ENCODE results near the gene JAK3. TPM values are rescaled to one million over a fixed set of nuclear protein-coding genes. Genes with fewer than 3 reads are reported as not detected.

JAK3 gene
- total RNA-seq, 1 experiment from 2014 or later: 5.7 TPM

GRCh38 chr19:17869114-17869608 lies 21.4 kb upstream of the JAK3 start:
- Histone ChIP-seq H2AFZ (ENCODE audit: low read length) (no peak overlapping the region), H3K9me2 (replicated peaks; ENCODE audit: insufficient read depth, low read length) (no peaks in the 10 kb centered on the region), H3K9ac (ENCODE audit: low read length) (no peak overlapping the region), H3K27me3 (ENCODE audit: low read length) (no peaks in the 10 kb centered on the region), H3K4me1 (ENCODE audit: low read length) (peaks cover 3% of the 10 kb centered on the region; the same call in 1 of the 2 replicates), H3K9me3 (ENCODE audit: low read length) (no peaks in the 10 kb centered on the region), H3K4me2 (ENCODE audit: low read depth, low read length, poor library complexity, severe bottlenecking) (no peak overlapping the region), H3K36me3 (ENCODE audit: insufficient read depth, low read length) (peaks cover 4% of the 10 kb centered on the region; the same call in 1 of the 2 replicates), H3K79me2 (ENCODE audit: low read length) (no peaks in the 10 kb centered on the region), H3K27ac (ENCODE audit: low read length) (no peak overlapping the region), H4K20me1 (ENCODE audit: insufficient read depth, low read depth, low read length) (peaks cover 14% of the 10 kb centered on the region; the same call in 1 of the 2 replicates), H3K4me3 (ENCODE audit: low read length) (no peak overlapping the region)
- DNase-seq: no peak

DNA sequence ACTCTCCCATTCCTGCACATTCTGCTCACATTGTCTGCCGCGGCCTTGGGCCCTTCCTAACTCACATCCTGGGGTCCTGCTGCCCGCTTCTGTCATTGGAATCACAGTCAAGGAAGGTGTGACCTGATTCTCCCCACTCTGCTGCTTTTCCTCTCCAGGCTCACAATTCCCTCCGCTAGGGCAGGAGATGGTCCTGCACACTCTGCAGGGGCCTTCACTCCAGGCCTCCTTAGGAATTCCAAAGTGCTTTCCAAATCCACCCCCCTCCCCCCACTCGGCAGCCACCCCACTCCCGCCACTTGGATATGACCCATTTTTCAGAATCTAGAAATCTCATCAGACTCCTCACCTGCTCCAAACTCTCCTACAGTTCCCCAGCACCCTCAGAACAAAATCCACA lies 20.9 kb upstream of the JAK3 start:
- no peak overlapping the region for H2AFZ ChIP-seq (ENCODE audit: low read length)
- H3K4me3 ChIP-seq (ENCODE audit: low read length): no peak overlapping the region
- H3K9me3 ChIP-seq (ENCODE audit: low read length): no peaks in the 10 kb centered on the region
- no peaks in the 10 kb centered on the region for H3K79me2 ChIP-seq (ENCODE audit: low read length)
- no peak for DNase-seq
- H3K4me2 ChIP-seq (ENCODE audit: low read depth, low read length, poor library complexity, severe bottlenecking): no peak overlapping the region
- H3K9me2 ChIP-seq (replicated peaks; ENCODE audit: insufficient read depth, low read length): no peaks in the 10 kb centered on the region
- peaks cover 18% of the 10 kb centered on the region; the same call in 1 of the 2 replicates for H4K20me1 ChIP-seq (ENCODE audit: insufficient read depth, low read depth, low read length)
- H3K27me3 ChIP-seq (ENCODE audit: low read length): no peaks in the 10 kb centered on the region
- H3K9ac ChIP-seq (ENCODE audit: low read length): no peak overlapping the region
- H3K36me3 ChIP-seq (ENCODE audit: insufficient read depth, low read length): peaks cover 9% of the 10 kb centered on the region
- H3K4me1 ChIP-seq (ENCODE audit: low read length): peaks cover under 1% of the 10 kb centered on the region; the same call in 1 of the 2 replicates
- no peak overlapping the region for H3K27ac ChIP-seq (ENCODE audit: low read length)

GRCh38 chr19:17866964-17867486 lies 19.2 kb upstream of the JAK3 start:
- Histone ChIP-seq H3K4me3 (ENCODE audit: low read length) (no peak overlapping the region), H3K9me3 (ENCODE audit: low read length) (no peaks in the 10 kb centered on the region), H3K36me3 (ENCODE audit: insufficient read depth, low read length) (peaks cover 21% of the 10 kb centered on the region), H3K4me1 (ENCODE audit: low read length) (no peaks in the 10 kb centered on the region), H3K27ac (ENCODE audit: low read length) (no peak overlapping the region), H2AFZ (ENCODE audit: low read length) (no peak overlapping the region), H3K79me2 (ENCODE audit: low read length) (0 out of 2 replicates have a peak, but pooled peaks cover 3% of the 10 kb centered on the region), H3K4me2 (ENCODE audit: low read depth, low read length, poor library complexity, severe bottlenecking) (no peak overlapping the region), H3K9me2 (replicated peaks; ENCODE audit: insufficient read depth, low read length) (no peaks in the 10 kb centered on the region), H3K9ac (ENCODE audit: low read length) (no peak overlapping the region), H4K20me1 (ENCODE audit: insufficient read depth, low read depth, low read length) (peaks cover 32% of the 10 kb centered on the region), H3K27me3 (ENCODE audit: low read length) (no peaks in the 10 kb centered on the region)
- peak; percentile 44 for DNase-seq

DNA sequence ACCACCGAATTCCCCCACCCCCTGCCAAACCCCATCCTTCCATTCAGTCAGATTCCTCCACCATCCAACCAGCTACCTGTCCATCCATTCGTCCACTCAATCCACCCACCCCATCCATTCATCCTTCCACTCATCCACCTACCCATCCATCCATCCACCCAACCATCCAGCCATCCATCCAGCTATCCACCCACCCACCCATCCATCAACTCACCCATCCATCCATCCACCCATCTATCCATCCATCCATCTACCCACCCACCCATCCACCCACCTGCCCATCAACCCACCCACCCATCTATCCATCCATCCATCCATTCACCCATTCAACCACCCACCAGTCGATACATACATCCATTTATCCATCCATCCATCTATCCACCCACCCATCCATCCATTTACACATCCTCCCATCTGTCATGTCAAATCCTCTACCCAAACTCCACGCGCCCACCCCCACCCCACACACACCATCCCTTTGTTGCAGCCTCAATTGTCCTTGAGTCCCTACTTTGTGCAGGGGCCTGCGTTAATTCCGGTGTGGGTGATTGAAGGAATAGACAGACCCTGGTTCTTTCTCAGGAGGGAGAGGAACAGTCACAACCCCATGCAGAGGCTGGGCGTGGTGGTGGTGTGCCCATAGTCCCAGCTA lies 18.7 kb upstream of the JAK3 start:
- H3K27me3 ChIP-seq (ENCODE audit: low read length): no peaks in the 10 kb centered on the region

GRCh38 chr19:17865364-17866311 lies 17.9 kb upstream of the JAK3 start:
- Histone ChIP-seq H3K9me2 (replicated peaks; ENCODE audit: insufficient read depth, low read length) (no peaks in the 10 kb centered on the region), H3K79me2 (ENCODE audit: low read length) (peaks cover 16% of the 10 kb centered on the region), H3K27ac (ENCODE audit: low read length) (no peak overlapping the region), H3K9ac (ENCODE audit: low read length) (no peak overlapping the region), H3K9me3 (ENCODE audit: low read length) (no peaks in the 10 kb centered on the region), H2AFZ (ENCODE audit: low read length) (no peak overlapping the region), H3K4me1 (ENCODE audit: low read length) (peaks cover 12% of the 10 kb centered on the region), H3K27me3 (ENCODE audit: low read length) (no peaks in the 10 kb centered on the region), H3K36me3 (ENCODE audit: insufficient read depth, low read length) (peaks cover 35% of the 10 kb centered on the region), H4K20me1 (ENCODE audit: insufficient read depth, low read depth, low read length) (peaks cover 40% of the 10 kb centered on the region), H3K4me2 (ENCODE audit: low read depth, low read length, poor library complexity, severe bottlenecking) (no peak overlapping the region), H3K4me3 (ENCODE audit: low read length) (no peak overlapping the region)
- peak; percentile 65 for DNase-seq

More for the DNA sequence above, 18.7 kb upstream of the JAK3 start:
- Histone ChIP-seq H3K4me2 (ENCODE audit: low read depth, low read length, poor library complexity, severe bottlenecking) (no peak overlapping the region), H4K20me1 (ENCODE audit: insufficient read depth, low read depth, low read length) (peaks cover 37% of the 10 kb centered on the region), H3K4me3 (ENCODE audit: low read length) (no peak overlapping the region), H2AFZ (ENCODE audit: low read length) (no peak overlapping the region), H3K9ac (ENCODE audit: low read length) (no peak overlapping the region), H3K79me2 (ENCODE audit: low read length) (peaks cover 8% of the 10 kb centered on the region), H3K9me3 (ENCODE audit: low read length) (no peaks in the 10 kb centered on the region), H3K9me2 (replicated peaks; ENCODE audit: insufficient read depth, low read length) (no peaks in the 10 kb centered on the region), H3K4me1 (ENCODE audit: low read length) (peaks cover 4% of the 10 kb centered on the region), H3K27ac (ENCODE audit: low read length) (no peak overlapping the region), H3K36me3 (ENCODE audit: insufficient read depth, low read length) (peaks cover 27% of the 10 kb centered on the region)
- peak; percentile 56 for DNase-seq

DNA sequence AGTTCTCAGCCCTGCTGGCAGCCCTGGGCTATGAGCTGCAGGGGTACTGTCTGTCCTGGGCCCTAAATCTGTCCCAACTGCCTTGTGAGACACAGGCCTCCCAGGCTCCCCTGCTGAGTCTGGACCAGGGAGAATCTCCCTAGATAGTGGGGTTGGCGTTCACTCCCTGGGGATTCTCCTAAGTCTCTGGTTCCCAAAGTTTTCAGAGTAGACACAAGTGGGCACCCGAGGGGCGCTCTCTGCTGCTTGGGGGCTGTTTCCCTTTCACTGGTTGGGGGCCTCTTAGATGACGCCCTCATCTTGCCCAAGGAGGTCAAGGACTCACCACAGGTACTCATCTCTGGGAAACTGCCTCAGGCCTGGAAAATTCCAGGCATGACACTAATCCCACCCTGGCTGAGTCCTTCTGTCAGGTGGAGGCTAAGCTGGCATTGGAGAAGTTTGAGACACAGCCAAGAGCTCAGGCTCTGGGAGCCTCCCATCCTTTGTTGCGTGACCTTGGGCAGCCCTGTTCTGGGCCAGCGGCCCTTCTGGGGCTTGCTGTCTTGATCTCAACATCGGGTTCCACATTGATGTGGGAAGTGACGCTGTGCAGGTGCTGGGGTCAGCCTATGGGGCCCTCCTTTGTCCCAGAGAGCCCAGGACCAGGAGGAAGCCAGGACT lies 15.9 kb upstream of the JAK3 start:
- Histone ChIP-seq H3K9me2 (replicated peaks; ENCODE audit: insufficient read depth, low read length) (no peaks in the 10 kb centered on the region), H3K79me2 (ENCODE audit: low read length) (peaks cover 25% of the 10 kb centered on the region), H2AFZ (ENCODE audit: low read length) (no peak overlapping the region), H4K20me1 (ENCODE audit: insufficient read depth, low read depth, low read length) (peaks cover 46% of the 10 kb centered on the region), H3K4me3 (ENCODE audit: low read length) (no peak overlapping the region), H3K9ac (ENCODE audit: low read length) (no peak overlapping the region), H3K36me3 (ENCODE audit: insufficient read depth, low read length) (peaks cover 41% of the 10 kb centered on the region), H3K9me3 (ENCODE audit: low read length) (no peaks in the 10 kb centered on the region), H3K27ac (ENCODE audit: low read length) (no peak overlapping the region), H3K4me1 (ENCODE audit: low read length) (peaks cover 17% of the 10 kb centered on the region), H3K27me3 (ENCODE audit: low read length) (no peaks in the 10 kb centered on the region), H3K4me2 (ENCODE audit: low read depth, low read length, poor library complexity, severe bottlenecking) (no peak overlapping the region)
- DNase-seq: no peak

- H3K4me2 ChIP-seq (ENCODE audit: low read depth, low read length, poor library complexity, severe bottlenecking): no peak overlapping the region
- H3K27ac ChIP-seq (ENCODE audit: low read length): no peak overlapping the region
- H3K9me3 ChIP-seq (ENCODE audit: low read length): no peaks in the 10 kb centered on the region
- H2AFZ ChIP-seq (ENCODE audit: low read length): no peak overlapping the region
- no peaks in the 10 kb centered on the region for H3K27me3 ChIP-seq (ENCODE audit: low read length)
- H3K79me2 ChIP-seq (ENCODE audit: low read length): peaks cover 25% of the 10 kb centered on the region
- no peaks in the 10 kb centered on the region for H3K9me2 ChIP-seq (replicated peaks; ENCODE audit: insufficient read depth, low read length)
- H3K4me1 ChIP-seq (ENCODE audit: low read length): peaks cover 17% of the 10 kb centered on the region
- peak; percentile 50 for DNase-seq
- H4K20me1 ChIP-seq (ENCODE audit: insufficient read depth, low read depth, low read length): peaks cover 46% of the 10 kb centered on the region
- peaks cover 41% of the 10 kb centered on the region for H3K36me3 ChIP-seq (ENCODE audit: insufficient read depth, low read length)
- H3K9ac ChIP-seq (ENCODE audit: low read length): no peak overlapping the region
- no peak overlapping the region for H3K4me3 ChIP-seq (ENCODE audit: low read length)
Observed at GRCh38 chr19:17862711-17863519, 15.1 kb upstream of the JAK3 start.
